ENCODE results near the gene IPO9. TPM values are rescaled to one million over a fixed set of nuclear protein-coding genes. Genes with fewer than 3 reads are reported as not detected.

The IPO9 gene
- total RNA-seq, 1 donor from 2014 or later, result 9.3 TPM

DNA sequence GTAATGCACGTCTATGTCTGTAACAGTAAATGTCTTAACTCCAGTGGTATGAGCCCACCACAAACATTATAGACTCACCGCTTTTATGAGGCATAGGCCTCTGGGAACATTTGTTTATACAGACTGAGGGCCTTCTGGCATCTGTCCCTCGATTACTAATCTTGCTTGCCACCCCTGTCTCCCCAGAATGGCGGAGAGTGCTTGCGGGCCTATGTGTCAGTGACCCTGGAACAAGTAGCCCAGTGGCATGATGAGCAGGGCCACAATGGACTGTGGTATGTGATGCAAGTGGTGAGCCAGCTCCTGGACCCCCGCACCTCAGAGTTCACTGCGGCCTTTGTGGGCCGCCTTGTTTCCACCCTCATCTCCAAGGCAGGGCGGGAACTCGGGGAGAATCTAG, 41.4 kb downstream of the IPO9 start:
- Histone ChIP-seq H3K27me3 (no peaks in the 10 kb centered on the region), H3K4me1 (no peaks in the 10 kb centered on the region), H3K36me3 (peaks cover 67 to 88% of the 10 kb centered on the region in 2 donors), H3K4me3 (no peak overlapping the region), H3K9me3 (no peaks in the 10 kb centered on the region), H3K27ac (no peak overlapping the region)
- intact Hi-C loops (cut with DNase I), result no loop called here
- TF ChIP-seq, protein P1, sequence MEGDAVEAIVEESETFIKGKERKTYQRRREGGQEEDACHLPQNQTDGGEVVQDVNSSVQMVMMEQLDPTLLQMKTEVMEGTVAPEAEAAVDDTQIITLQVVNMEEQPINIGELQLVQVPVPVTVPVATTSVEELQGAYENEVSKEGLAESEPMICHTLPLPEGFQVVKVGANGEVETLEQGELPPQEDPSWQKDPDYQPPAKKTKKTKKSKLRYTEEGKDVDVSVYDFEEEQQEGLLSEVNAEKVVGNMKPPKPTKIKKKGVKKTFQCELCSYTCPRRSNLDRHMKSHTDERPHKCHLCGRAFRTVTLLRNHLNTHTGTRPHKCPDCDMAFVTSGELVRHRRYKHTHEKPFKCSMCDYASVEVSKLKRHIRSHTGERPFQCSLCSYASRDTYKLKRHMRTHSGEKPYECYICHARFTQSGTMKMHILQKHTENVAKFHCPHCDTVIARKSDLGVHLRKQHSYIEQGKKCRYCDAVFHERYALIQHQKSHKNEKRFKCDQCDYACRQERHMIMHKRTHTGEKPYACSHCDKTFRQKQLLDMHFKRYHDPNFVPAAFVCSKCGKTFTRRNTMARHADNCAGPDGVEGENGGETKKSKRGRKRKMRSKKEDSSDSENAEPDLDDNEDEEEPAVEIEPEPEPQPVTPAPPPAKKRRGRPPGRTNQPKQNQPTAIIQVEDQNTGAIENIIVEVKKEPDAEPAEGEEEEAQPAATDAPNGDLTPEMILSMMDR (IDR thresholded peaks at IDR 0.05), result no peak
- DNase-seq (ENCODE audit: low spot score in 2 of 2), result no peak

DNA sequence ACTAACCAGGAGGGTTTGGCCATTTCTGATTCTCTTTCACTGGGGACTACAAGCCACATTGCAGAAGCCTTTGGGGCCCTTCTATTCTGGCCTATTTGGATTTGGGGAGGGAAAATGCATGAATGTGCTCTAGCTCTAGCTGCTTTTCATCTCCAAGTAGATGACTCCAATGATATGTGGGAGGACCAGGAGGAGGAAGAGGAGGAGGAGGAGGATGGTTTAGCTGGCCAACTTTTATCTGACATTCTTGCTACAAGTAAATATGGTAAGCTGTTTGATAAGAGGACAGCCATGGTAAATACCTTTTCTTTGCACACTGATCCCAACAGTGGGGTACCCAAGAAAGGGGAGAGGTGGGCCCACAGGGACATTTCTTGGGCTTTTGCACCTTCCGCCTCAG, 45.7 kb downstream of the IPO9 start:
- Histone ChIP-seq H3K4me3 (no peak overlapping the region), H3K36me3 (peaks cover 56 to 57% of the 10 kb centered on the region in 2 donors), H3K27me3 (no peaks in the 10 kb centered on the region), H3K27ac (no peak overlapping the region), H3K9me3 (no peaks in the 10 kb centered on the region), H3K4me1 (peaks cover 3 to 6% of the 10 kb centered on the region in 2 donors)
- no peak for DNase-seq (ENCODE audit: low spot score in 2 of 2)
- TF ChIP-seq, protein P1 (IDR thresholded peaks at IDR 0.05), result no peak
- intact Hi-C loops (cut with DNase I), result no loop called here

DNA sequence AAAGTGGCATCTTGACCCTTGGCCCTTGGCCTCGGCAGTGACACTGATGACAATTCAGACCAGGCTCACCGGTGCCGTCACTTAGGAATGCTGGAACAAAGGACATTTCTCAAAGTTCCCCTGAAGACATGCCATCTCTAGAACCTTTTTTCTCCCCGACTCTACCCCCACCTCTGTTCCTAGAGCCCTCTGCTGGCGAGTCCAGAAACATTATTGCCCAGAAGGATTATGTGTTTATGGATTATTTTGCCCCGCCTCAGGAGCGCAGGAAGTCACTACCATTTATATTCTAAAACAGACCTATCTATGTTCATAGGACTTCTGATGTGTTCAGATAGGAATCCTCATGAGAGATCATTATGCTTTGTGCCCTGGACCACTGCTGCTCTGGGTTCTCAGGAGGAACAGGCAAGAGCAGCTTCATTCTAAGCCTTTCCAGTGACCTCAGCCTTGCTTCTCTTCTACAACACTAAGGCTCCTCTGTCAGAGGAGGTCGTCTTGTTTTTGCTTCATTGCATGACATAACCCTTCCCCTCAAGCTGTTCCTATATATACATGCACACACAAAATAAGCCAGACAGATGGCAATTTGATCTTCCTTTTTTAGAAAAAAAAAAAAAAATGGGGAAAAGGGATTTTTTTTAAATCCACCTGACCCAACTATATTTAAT, 47.3 kb downstream of the IPO9 start:
- intact Hi-C loops (cut with DNase I), result no loop called here
- Histone ChIP-seq H3K27me3 (no peaks in the 10 kb centered on the region), H3K27ac (peak overlapping the region in 1 of 2 donors; percentile 48), H3K36me3 (peaks cover 40 to 41% of the 10 kb centered on the region in 2 donors), H3K4me1 (peaks cover 3 to 6% of the 10 kb centered on the region in 2 donors), H3K9me3 (no peaks in the 10 kb centered on the region), H3K4me3 (no peak overlapping the region)
- no peak for DNase-seq (ENCODE audit: low spot score in 2 of 2)
- TF ChIP-seq, protein P1 (IDR thresholded peaks at IDR 0.05), result peak; percentile 20 to 35 (median 24)

DNA sequence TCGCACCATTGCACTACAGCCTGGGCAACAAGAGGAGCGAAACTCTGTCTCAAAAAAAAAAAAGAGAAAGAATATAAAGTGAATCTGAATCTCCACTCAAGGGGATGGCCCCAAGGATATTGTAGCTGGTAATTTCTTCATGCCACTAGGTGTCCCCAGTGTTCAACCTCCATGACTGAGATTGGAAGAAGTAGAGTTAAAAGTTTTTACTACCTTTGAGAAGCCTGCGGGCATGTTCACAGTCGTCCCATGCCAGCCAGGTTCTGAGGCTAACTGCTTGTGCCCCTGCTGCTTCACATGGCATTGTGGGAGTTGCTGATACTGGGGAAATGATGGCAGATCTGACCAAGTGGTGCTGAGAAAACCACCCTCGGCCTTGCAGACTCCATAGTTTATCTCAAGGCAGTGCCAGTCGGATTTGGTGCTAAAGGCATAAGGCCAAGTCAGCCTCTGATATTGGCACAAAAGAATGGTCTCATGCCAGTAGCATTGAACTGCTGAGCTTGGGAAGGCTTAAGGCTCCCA, 49.0 kb downstream of the IPO9 start:
- intact Hi-C loops (cut with DNase I), result loop anchor here (1.0 kb wide), 2 partner anchors 17 to 94 kb away; no protein-coding TSS in a partner anchor
- Histone ChIP-seq H3K27ac (peak overlapping the region; percentile 46 to 65), H3K4me3 (no peak overlapping the region), H3K4me1 (peaks cover 3 to 12% of the 10 kb centered on the region in 2 donors), H3K36me3 (peaks cover 24 to 25% of the 10 kb centered on the region in 2 donors), H3K27me3 (no peaks in the 10 kb centered on the region), H3K9me3 (no peaks in the 10 kb centered on the region)
- peak in 1 of 2 donors; percentile 76 for DNase-seq (ENCODE audit: low spot score in 2 of 2)
- TF ChIP-seq, protein P1 (IDR thresholded peaks at IDR 0.05), result peak; percentile 46 to 79 (median 68)

DNA sequence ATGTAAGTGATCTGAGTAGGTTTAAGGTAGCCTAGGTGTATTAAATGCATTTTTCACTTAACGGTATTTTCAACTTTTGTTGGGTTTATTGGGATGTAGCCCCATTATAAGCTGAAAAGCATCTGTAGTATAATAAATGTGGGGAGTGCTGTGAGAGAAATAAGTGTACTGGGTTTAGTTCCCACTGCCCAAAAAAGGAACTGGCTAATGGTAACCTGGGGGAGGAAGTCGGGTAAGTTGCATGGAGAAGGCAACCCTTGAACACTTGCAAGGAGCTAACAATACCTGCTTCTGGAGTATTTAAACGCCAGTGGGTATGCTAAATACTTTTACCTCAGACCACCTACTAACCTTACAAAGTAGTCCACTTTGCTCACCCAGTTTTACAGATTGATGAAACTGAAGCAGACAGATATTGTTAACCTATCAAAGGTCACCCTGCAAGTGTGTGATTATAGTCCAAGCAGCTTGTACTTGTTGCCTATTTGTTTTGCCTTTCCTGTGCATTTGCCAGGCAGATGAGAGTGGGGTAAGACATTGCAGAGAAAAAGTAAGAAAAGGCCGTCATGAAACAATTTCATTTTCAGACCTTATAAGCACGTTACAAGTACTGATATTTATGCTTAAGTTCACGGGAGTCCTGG, 52.1 kb downstream of the IPO9 start:
- Histone ChIP-seq H3K9me3 (no peaks in the 10 kb centered on the region), H3K27ac (no peak overlapping the region), H3K4me1 (peaks cover 27 to 43% of the 10 kb centered on the region in 2 donors), H3K36me3 (peaks cover 0 to 3% of the 10 kb centered on the region in 2 donors), H3K27me3 (no peaks in the 10 kb centered on the region), H3K4me3 (no peak overlapping the region)
- TF ChIP-seq, protein P1 (IDR thresholded peaks at IDR 0.05), result no peak
- no peak for DNase-seq (ENCODE audit: low spot score in 2 of 2)
- intact Hi-C loops (cut with DNase I), result loop anchor here (10.0 kb wide), 1 partner anchor 254 kb away; no protein-coding TSS in a partner anchor
